ENCODE results near the gene FAM3A.

DNA sequence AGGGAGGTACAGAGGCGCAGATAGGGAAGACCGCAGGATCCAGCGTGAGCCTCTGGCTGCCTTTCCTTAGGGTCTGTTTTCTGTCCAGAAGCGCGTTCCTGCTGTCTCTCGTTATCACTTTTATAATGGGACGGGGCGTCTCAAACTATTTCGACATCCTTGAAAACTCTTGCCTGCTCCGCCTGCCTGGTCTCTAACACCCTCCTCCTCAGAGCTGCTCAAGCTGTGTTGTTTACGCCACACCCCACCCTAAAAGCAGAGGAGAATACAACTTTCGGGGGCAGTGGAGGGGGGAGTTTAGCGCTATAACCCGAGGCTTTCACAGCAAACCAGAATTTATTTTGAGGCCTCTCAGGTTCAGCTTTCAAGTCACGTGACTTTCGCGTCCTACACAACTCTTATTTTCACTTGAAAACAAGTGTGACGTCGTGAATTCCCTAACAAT is 646 bp upstream of the FAM3A start:
- TF ChIP-seq, protein P1, sequence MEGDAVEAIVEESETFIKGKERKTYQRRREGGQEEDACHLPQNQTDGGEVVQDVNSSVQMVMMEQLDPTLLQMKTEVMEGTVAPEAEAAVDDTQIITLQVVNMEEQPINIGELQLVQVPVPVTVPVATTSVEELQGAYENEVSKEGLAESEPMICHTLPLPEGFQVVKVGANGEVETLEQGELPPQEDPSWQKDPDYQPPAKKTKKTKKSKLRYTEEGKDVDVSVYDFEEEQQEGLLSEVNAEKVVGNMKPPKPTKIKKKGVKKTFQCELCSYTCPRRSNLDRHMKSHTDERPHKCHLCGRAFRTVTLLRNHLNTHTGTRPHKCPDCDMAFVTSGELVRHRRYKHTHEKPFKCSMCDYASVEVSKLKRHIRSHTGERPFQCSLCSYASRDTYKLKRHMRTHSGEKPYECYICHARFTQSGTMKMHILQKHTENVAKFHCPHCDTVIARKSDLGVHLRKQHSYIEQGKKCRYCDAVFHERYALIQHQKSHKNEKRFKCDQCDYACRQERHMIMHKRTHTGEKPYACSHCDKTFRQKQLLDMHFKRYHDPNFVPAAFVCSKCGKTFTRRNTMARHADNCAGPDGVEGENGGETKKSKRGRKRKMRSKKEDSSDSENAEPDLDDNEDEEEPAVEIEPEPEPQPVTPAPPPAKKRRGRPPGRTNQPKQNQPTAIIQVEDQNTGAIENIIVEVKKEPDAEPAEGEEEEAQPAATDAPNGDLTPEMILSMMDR (IDR thresholded peaks at IDR 0.05), result no peak
- TF ChIP-seq POLR2A (IDR thresholded peaks at IDR 0.05), result no peak

All from tibial nerve (tissue), 3 donors.